HG03521 (cell line): ENCODE measurements around the gene CDC42EP3.

ENCODE experiments used
- ATAC-seq: cut with Tn5 transposase; IDR thresholded peaks from one replicate; pipeline ENCODE4 v1.9.1; 2021; ENCODE audit warnings: mild to moderate bottlenecking, moderate library complexity; ENCODE audit not compliant: unreplicated experiment

The CDC42EP3 gene

DNA sequence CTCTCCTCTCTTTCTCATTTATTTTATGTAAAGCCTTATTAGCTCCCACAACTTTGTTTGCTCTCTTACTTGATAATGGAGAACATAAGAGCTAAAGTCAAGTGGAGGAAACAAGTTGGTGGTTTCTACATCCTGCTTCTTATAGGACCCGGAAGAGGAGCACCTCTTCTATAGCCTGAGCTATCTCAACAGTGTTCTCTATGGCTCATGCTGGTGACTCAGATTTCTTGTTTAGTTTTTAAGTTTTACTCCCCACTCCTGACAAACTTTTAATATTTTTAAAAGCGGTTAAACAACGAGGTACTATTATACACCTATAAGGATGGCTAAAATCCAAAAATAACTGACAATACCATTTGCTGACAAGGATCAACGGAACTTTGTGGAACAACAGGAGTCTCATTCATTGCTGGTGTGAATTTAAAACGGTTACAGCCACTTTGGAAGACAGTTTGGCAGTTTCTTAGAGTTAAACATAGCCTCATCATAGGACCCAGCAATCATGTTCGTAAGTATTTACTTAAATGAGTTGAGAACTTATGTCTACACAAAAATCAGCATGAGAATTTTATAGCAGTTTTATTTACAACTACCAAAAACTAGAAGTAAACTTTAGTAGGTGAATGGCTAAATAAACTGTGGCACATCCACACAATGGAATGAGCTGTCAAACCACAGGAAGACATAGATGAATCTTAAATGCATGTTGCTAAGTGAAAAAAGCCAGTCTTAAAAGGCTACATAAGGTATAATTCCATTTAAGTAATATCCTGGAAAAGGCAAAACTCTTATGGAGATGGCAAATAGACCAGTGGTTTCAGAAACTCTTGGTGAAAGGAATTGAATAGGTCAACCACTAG lies 12.7 kb upstream of the CDC42EP3 start:
- ATAC-seq = no peak

DNA sequence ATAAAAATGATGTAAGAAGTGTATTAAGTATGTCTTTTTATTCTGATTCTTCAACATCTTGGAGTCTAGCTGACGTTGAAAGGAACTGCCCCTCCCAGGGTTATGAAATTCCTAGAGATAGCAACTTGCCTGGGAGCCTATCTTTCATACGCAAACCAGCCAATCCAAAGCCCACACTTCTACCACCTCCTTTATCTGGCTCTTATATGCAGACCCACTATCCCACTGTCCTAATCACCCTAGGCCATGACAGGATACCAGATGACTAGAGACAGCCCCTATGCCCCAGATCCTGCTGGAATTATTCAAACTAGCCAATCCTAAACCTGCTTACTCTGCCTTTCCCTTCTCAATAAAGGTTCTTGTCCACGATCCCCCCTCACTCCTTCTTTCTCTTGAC lies 11.8 kb upstream of the CDC42EP3 start:
- ATAC-seq = no peak

DNA sequence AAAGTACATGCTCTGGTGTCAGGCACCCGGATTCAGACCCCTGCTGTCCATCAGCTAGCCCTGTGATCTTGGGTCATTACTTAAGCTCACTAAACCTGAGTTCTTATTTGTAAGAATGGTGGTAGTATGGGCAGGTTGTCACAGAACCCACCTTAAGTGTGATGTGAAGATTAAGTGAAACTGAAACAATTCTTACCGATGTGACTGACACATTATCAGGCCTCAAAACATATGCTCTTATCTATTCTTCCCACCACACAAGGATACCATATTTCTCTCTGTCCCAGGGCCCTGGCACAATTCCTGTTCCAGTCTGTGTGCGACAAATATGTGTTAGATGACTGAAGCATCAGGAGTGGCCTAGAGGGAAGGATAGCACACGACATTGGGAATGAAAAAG lies 11.0 kb upstream of the CDC42EP3 start:
- no peak for ATAC-seq

DNA sequence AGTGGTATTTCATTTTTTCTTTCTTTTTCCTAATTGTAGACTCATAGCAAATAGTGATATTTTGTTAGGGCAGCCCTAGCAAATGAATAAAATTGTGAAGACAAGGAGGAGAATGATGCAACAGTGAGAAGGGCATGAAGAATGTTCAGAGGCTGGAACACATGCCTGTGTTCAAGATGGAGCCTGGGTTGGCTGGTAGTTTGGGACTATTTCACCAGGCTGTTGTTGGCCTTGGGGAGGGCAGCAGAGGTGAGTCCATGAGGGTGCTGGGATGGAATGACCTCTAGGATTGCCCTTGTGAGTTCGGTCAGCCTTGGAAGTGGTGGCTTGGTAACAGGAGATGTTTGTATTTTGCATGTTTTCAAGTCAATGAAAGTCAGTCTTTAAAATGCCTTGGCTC lies 10.1 kb upstream of the CDC42EP3 start:
- ATAC-seq = no peak

DNA sequence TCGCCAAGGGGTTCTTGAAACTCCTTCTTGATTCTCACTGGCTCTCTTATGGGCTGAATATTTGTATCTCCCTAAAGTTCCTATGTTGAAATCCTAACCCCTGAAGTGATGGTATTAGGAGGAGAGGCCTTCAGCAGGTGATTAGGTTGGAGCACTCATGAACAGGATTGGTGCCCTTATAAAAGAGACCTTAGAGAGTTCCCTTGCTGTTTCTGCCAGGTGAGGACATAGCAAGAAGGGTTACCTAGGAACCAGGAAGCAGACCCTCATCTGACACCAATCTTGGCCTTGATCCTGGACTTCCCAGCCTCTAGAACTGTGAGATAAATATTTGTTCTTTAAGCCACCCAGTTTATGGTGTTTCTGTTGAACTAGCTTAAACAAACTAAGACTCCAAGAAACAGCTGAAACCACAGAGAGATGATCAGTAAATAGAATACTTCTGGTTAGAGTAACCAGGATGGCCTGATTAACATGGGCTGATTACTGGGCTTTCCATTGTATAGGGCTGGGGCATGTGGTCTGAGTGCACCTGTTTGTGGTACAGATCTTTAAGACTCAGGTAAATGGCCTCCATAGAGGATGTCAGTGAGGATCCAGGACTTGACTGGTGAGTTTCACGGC lies 7.7 kb upstream of the CDC42EP3 start:
- ATAC-seq = no peak

DNA sequence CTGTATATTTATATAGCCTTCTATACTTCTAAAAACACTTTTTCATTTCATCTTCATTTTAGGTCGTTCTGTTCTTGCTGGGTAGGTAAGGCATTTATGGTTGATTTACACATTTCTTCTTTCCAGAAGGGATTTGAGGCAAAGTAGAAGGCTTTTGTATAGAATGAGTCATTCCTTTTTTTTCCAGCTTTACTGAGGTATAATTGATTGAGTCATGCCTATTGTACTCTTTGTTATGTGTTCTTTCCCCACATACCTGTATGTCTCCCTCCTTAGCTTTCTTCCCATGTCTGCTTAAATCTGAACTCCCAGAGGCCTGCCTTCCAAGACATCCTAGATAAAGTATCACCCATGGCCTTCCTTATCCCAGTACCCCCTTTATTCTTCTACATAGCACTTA lies 4.8 kb upstream of the CDC42EP3 start:
- no peak for ATAC-seq

DNA sequence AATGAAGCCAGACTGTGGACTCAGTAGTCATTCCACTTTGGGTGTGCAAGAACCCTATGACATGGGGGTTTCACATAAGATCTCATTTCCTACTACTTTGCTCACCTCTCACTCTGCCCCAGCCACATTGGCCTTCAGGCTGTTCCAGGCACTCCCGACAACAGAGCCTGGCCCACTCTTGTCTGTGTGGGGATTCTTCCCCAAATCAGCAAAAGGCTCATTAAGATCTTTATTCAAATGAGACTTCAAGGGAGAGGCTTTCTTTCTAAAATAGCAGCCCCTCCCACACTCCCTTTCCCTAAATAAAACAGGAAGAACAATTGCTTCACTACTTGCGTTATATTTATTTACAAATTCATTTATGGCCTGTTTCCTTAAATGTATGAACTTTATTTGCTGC lies 3.5 kb upstream of the CDC42EP3 start:
- no peak for ATAC-seq

DNA sequence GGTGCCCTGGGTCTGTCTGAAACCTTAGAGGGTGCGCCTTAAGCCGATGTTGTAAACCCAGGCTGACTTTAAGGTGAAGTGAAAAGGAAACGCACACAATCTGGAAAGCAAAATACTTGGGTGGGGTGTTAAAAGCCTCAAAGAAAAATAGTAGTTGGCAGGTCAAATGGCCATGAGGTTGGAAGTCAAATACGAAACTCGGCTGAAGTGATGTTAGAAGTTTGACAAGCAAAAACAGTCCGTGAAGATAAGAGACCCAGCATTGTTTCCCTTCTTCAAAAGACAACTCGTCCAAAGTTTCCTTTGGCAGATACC lies 1.4 kb upstream of the CDC42EP3 start:
- ATAC-seq = no peak

DNA sequence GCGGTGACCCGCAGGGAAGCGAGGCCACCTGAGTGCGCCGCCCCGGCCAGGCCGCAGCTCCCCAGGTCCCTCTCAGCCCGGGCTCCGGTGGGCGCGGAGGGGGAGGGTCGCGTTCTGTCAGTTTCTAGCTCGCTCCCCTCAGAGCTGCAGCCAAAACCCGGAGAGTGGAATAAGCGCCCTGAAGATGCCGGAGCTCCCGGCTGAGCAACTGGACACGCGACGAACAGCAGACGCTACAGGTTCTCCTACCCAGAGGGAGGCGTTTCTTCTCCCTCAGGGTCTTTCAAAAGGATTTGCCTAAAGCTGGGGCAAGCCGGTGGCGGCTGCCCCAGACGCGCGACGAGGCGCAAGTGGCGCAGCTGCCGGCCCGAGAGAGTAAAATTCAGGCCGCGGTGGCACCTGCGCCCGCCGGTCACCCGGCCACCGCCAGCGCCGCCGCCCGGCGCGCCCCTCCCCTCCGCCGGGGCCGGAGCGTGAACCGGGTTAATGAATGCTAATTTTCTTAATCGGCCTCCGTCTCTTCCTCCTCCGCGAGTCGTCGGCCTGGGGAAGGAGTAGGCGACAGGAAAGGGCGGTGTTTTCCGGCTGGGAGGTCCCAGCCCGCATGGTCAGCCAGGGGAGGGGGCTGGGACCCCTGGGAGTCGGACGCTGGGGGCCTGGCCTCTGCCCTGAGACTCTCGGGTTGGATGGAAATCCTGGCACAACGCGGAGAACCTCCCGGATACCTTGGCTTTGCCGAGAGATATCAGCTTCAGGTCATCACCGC lies 845 bp upstream of the CDC42EP3 start:
- peak; percentile 40 for ATAC-seq

DNA sequence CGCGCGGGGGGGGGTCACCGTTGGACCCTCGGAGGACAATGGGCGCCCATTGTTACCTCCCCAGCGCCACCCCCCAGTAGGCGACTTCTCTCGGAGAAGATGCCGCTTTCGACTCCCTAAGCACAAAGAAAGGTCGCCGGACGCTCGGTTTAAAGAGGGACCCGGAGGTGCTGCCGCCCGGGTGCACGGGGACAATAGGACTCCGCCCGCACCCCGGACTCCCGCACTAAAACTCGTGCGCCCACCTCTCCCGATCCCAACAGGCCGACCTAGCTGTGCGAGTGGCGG lies 318 bp upstream of the CDC42EP3 start:
- no peak for ATAC-seq

DNA sequence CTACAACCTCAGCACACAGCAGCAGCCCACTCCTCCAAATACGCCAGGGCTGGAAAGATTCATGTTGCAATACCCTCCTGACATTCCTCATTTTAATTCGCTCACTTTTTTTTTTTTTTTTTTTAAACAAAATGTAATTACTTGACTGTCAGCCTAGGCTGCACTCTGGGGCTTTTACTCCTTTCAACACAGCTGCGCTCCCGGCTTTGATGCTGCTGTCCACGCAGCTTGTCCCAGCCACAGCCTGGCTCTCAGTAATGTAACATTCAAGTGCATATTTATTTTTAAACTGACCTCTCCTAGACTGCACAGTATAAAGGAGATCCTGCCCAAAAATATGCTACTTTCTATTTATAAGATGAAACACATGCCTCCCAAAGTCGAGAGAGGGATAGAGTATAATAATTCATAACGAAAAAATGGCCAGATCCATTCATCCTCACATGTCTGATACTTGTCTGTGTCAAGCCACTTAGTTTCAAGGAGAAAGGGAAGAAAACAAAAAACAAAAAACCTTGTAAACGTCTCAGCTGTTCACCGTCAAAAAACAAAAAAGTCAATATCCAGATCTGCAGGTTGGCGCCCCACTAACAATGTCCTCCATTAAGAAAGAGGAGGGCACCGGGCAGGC lies 949 bp downstream of the CDC42EP3 start:
- no peak for ATAC-seq

DNA sequence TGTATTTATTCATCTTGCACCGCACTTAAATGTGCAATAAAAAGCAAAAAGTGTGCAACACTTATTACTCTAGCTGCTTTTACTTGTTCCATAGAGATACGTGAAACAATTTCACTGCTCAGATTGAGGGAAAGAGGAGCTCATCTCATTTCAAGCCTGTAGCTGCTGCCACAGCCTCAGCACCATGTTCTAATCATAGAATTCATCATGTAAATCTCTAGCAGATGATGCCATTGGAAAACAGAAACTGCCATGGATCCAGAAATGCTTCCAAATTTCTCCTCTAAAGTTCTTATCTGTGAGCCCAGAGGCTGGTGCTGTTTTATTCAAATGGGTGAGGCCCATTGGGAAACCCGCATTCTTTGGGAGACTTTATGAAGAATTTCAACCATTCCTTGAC lies 2.0 kb downstream of the CDC42EP3 start:
- no peak for ATAC-seq

DNA sequence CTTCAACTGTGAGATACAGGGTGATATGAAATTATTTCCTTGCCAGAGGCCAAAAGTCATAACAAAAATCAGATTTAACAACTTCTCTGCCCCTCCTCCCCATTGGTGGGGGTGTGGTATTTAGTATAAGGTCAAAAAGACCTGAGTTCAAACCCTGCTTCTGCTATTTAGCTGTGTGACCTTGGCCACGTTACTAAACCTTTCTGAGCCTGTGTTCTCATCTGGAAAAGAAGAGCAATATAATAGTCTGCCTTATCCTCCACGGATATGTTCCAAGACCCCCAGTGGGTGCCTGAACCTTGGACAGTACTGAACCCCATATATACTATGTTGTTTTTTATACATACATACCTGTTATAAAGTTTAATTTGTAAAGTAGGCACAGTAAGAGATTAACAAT lies 3.7 kb downstream of the CDC42EP3 start:
- no peak for ATAC-seq

DNA sequence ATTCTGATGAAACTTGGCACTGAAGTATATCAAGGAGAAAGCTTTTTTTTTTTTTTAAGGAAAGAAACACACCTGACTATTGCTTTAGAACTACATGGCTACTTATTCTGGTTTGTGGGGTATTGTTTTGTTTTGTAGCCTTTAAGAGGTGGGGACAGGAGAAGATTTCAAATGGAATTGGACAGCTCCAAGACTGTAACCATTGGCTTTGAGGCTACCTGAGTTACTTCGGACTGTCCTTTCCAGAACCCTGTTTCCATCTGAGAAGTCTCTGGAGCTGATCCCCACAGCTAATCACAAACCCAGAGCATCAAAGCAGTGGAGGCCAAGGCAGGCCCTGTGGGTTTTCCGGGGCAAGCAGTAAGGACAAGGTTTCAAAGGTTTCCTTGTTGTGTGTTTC lies 4.7 kb downstream of the CDC42EP3 start:
- no peak for ATAC-seq

DNA sequence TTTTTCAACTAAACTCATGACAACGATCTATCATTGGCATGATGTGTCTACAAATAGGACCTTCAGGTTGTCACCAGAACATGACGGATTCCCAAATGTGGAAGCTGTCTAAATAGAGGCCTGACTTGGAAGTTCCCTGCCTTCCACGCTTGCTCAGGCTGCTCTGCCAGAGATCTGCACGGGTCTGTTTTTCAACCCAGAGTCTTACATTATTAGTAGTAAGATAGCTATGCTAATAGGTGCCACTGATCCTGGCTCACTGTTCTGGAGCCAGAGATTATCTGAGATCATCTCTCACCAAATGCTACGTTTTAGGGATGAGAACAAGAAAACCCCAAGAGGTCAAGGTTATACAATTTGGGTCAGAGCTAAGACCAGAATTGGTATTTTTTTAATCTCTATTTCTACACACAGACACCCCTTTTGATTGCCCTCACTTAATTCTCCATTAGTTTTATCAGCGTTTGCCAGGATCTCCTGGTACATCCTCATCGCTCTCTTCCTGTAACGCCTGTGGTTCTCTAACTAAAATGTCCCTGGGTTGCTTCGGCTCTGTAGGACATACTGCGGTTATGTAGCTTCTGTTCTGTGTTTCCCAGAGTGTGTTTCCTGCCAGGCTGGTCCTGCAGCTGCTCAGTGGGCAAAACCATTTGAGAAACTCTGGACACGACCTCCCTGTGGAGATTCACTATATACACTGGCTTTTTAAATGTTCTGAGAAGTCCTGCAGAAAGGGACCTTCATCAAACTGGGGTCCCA lies 5.7 kb downstream of the CDC42EP3 start:
- ATAC-seq = no peak

DNA sequence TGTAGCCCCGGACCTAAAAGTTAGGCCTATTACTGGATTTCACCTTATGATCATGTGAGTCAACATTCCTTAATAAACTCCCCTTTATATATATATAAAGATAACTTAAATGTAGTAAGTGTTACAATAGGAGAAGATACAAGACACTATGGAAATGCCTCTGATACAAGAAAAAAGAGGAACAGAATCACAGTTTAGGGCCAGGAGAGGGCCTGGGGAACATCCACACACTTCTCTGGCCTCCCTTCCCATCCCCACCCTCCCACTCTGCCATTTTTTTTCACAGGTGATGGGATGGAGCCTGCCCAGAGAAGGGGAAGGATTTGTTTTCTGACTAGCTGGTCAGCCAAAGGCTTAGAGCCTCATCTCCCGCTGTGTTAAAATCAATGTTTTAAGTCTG lies 6.4 kb downstream of the CDC42EP3 start:
- no peak for ATAC-seq

DNA sequence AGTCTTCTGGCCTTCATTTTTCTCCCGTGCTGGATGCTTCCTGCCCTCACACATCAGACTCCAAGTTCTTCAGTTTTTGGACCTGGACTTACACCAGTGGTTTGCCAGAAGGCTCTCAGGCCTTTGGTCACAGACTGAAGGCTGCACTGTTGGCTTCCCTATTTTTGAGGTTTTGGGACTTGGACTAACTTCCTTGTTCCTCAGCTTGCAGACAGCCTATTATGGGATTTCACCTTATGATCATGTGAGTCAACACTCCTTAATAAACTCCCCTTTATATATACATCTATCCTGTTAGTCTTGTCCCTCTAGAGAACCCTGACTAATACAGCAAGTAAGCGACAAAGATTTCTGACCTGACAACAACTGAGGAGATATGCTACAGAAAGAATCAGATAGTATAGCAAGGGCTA lies 7.2 kb downstream of the CDC42EP3 start:
- no peak for ATAC-seq

DNA sequence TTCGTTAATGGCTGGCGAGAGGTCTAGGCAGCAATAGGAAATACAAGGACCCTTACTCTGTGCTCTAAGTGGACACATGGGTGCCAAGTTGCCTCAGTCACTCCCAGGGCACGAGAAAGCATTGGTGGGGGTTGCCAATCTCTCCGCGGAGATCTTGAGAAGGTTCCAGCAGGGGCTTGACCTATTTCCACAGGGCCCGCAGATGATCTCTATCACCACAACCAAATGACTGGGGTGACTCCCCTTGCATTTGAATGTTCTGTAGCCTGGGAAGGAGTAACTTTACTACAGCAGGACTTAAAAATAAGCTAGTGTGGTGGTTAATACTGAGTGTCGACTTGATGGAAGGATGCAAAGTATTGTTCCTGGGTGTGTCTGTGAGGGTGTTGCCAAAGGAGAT lies 8.1 kb downstream of the CDC42EP3 start:
- ATAC-seq = no peak

DNA sequence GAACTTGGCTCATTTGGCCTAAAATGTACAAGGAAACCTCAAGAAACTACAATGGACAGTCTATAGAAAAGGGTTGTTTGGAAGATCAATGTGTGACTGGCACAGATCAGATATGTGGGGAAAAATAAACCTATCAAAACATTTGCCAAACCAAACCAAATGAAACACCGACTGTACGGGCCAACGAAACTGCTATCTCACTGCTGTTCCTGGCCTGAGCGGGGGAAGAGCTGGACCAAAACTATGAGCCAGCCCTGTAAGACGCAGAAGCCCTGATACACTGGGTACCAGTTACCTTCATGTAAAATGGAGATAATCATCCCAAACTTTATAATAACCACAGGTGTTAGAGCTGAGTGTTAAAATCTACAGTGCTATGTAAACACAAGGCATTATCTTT lies 11.7 kb downstream of the CDC42EP3 start:
- no peak for ATAC-seq

DNA sequence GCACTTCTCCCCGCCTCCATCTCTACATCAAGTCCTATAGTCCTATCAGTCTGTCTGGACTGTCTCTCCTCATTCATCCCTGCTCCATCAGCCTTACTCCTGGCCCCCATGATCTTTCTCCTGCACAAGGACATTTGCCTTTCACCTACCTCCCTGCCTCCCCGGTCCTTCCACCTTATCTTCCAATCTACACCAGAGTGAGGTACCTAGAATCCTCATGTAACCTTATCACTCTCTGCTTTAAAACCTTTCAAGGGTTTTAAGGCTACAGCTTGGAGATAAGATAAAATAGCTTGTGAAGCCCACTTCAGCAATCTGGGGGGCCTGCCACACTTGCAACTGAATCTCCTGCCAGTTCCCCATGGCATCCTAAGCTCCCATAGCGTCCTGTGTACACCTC lies 12.8 kb downstream of the CDC42EP3 start:
- ATAC-seq = no peak

DNA sequence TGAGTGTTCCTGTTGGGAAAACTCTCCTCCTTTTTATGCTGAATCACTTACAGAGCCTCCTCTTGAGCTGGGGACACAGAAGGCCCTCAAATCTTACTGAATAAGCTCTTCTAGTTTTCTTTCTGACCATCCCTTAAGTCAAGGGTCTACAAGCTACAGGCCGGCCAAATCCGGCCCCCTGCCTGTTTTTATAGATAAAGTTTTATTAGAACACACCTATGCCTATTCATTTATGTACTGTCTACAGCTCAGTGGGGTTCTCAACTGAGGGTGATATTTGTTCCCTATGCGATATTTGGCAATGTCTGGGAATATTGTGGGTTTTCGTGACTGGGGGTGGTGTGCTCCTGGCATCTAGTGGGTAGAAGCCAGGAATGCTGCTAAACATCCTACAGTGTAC lies 14.0 kb downstream of the CDC42EP3 start:
- ATAC-seq = no peak
